Colonic mucosa (tissue), 4 donors: ENCODE results near the gene NOXO1. TPM values are rescaled to one million over a fixed set of nuclear protein-coding genes. Genes with fewer than 3 reads are reported as not detected.

ENCODE experiments used
- DNase-seq: peaks from one replicate; pipeline ENCODE4 v3.0.0-alpha.2; 2020
- H3K27ac ChIP-seq: fragments of 200-600 bp; one replicate; pipeline ENCODE4 v1.8.0; 2021
- H3K27me3 ChIP-seq: fragments of 200-600 bp; one replicate; pipeline ENCODE4 v1.8.0; 2021
- H3K36me3 ChIP-seq: fragments of 200-600 bp; one replicate; pipeline ENCODE4 v1.8.0; 2021
- H3K4me1 ChIP-seq: fragments of 200-600 bp; one replicate; pipeline ENCODE4 v1.8.0; 2021; ENCODE audit warnings: mild to moderate bottlenecking
- H3K4me3 ChIP-seq: fragments of 200-600 bp; one replicate; pipeline ENCODE4 v1.8.0; 2021
- H3K9ac ChIP-seq, 2 donors: one replicate each; pipeline ENCODE4 v1.7.0; 2013; ENCODE audit warnings: control low read depth in 2 of 2, low read depth in 2 of 2, low read length in 2 of 2
- H3K9me3 ChIP-seq: fragments of 200-600 bp; one replicate; pipeline ENCODE4 v1.8.0; 2021
- CTCF ChIP-seq: fragments of 200-600 bp; IDR thresholded peaks from one replicate; pipeline ENCODE4 v1.8.0; 2022; ENCODE audit warnings: antibody characterized with exemption, mild to moderate bottlenecking
- intact Hi-C: fragments of 100-400 bp; cut with DNase I; formaldehyde crosslinking; loops from one replicate; pipeline ENCODE4 v1.14.1; 2022
- total RNA-seq, 2 donors: library from RNA; stranded (reverse); fragmentation: NEBNext Ultra II Directional in 1 of 2; extraction: Animal tissue kit (Norgen Biotek cat#: 25700) in 1 of 2; gene quantifications; one replicate each; pipeline ENCODE4 v1.2.1, GENCODE V29; 2021
- donor health status: healthy.
- donor health status: DM: no; HTN: no; CAD: no.
- donor health status: DM: no; HTN: no; CAD: no.

NOXO1 gene
- total RNA-seq, 2 donors from 2014 or later: 43.9 to 80.1 TPM

DNA sequence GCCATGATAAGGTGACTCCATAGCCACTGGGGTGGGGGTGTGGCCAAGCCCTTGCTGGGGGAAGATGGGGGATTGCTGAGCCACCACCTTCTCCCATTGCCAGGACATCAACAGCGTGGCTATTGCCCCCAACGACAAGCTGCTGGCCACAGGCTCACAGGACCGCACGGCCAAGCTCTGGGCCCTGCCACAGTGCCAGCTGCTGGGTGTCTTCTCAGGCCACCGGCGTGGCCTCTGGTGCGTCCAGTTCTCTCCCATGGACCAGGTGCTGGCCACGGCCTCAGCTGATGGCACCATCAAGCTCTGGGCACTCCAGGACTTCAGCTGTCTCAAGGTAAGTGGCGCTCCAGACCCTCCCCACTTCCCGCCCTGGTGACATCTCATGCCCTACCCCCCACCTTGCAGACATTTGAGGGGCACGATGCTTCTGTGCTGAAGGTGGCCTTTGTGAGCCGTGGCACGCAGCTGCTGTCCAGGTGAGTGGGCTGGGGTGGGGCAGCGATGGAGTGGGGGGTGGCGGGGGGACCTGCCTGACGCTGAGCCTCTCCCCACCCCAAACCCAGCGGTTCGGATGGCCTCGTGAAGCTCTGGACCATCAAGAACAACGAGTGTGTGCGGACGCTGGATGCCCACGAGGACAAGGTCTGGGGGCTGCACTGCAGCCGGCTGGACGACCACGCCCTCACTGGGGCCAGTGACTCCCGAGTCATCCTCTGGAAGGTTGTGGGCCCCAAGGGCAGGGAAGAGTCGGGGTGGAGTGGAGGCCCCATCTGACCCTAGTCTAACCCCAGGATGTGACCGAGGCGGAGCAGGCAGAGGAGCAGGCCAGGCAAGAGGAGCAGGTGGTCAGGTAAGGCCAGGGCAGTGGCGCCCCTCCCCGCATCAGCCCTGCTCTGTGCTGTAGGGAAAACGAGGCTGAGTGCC lies 4.1 kb downstream of the NOXO1 start:
- no peak overlapping the region for H3K9ac ChIP-seq
- TF ChIP-seq CTCF: no peak
- peaks cover 8% of the 10 kb centered on the region for H3K27me3 ChIP-seq
- no peak overlapping the region for H3K4me3 ChIP-seq
- H3K36me3 ChIP-seq: peaks cover 14% of the 10 kb centered on the region
- no peaks in the 10 kb centered on the region for H3K9me3 ChIP-seq
- no peak for DNase-seq
- no peak overlapping the region for H3K27ac ChIP-seq
- intact Hi-C loops: no loop called here
- peaks cover 7% of the 10 kb centered on the region for H3K4me1 ChIP-seq

DNA sequence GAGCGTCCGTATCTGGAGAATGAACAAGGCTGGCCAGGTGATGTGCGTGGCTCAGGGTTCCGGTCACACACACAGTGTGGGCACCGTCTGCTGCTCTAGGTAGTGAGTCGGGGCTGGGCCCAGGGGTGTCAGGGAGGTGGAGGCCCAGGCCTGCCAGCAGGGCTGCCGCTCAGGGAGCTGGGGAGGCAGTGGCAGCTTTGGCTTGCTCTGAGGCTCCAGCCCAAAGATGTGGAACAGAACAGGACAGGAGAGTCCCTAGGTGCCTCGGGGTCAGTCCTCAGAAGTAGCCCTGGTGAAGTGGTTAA lies 5.1 kb downstream of the NOXO1 start:
- H3K9me3 ChIP-seq: no peaks in the 10 kb centered on the region
- H3K27me3 ChIP-seq: peaks cover 8% of the 10 kb centered on the region
- no peak overlapping the region for H3K4me3 ChIP-seq
- TF ChIP-seq CTCF: no peak
- H3K36me3 ChIP-seq: peaks cover 14% of the 10 kb centered on the region
- intact Hi-C loops: no loop called here
- H3K4me1 ChIP-seq: peaks cover 7% of the 10 kb centered on the region
- no peak overlapping the region for H3K27ac ChIP-seq
- no peak for DNase-seq
- no peak overlapping the region for H3K9ac ChIP-seq

DNA sequence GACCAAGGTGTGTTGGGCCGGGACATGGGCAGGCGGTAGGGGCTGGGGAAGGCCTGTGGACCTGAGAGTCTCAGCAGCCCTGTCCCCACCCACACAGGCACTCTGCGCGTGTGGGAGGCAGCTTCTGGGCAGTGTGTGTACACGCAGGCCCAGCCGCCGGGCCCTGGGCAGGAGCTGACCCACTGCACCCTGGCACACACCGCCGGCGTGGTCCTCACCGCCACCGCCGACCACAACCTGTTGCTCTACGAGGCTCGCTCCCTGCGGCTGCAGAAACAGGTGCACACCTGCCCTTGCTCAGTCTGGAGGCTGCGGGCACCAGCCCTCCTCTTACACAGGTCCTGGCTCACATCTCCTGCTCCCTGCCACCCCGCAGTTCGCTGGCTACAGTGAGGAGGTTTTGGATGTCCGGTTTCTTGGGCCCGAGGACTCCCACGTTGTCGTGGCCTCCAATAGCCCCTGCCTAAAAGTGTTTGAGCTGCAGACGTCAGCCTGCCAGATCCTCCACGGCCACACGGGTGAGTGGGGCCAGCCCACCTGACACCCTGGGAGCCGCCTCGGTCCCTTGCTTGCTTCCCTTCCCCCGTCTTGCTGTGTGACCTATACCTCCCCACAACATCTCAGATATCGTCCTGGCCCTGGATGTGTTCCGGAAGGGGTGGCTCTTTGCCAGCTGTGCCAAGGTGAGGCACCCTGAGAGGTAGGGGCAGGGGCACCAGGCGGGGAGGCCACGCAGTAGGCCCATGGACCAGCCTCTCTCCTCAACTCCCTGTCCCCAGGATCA lies 5.6 kb downstream of the NOXO1 start:
- Histone ChIP-seq H3K4me1 (peaks cover 11% of the 10 kb centered on the region), H3K36me3 (peaks cover 14% of the 10 kb centered on the region), H3K9ac (no peak overlapping the region), H3K27ac (no peak overlapping the region), H3K27me3 (peaks cover 6% of the 10 kb centered on the region), H3K9me3 (no peaks in the 10 kb centered on the region), H3K4me3 (no peak overlapping the region)
- TF ChIP-seq CTCF: no peak
- intact Hi-C loops: no loop called here
- DNase-seq: no peak

DNA sequence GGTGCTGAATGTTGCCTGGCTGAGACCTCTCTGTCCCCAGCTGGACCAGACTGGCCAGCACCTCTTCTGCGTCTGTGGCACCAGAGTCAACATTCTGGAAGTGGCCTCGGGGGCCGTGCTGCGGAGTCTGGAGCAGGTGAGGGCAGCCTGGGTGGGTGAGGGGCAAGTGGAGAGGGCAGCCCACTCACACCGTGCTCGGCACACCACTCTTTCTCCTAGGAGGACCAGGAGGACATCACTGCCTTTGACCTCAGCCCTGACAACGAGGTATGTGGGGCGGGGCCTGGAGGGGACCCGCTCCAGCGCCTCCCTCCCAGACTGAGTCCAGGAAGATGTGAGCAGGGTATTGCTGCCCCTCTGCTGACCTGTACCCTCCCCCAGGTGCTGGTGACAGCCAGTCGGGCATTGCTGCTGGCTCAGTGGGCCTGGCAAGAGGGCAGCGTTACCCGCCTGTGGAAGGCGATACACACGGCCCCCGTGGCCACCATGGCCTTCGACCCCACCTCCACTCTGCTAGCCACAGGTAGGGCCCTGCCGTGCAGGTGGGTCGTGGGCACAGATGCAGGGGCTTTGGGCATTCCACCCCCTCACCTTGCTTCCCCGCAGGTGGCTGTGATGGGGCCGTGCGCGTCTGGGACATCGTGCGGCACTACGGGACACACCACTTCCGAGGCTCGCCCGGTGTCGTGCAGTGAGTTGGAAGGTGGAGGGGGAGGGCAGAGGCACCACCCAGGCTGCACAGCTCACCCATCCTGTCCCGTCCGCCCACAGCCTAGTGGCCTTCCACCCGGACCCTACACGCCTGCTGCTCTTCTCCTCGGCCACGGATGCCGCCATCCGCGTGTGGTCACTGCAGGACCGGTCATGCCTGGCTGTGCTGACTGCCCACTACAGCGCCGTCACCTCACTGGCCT lies 6.9 kb downstream of the NOXO1 start:
- H3K36me3 ChIP-seq: peaks cover 14% of the 10 kb centered on the region
- no peak overlapping the region for H3K27ac ChIP-seq
- no peak for DNase-seq
- H3K27me3 ChIP-seq: no peaks in the 10 kb centered on the region
- TF ChIP-seq CTCF: no peak
- H3K4me3 ChIP-seq: no peak overlapping the region
- H3K9me3 ChIP-seq: no peaks in the 10 kb centered on the region
- H3K9ac ChIP-seq: no peak overlapping the region
- intact Hi-C loops: no loop called here
- H3K4me1 ChIP-seq: peaks cover 11% of the 10 kb centered on the region

DNA sequence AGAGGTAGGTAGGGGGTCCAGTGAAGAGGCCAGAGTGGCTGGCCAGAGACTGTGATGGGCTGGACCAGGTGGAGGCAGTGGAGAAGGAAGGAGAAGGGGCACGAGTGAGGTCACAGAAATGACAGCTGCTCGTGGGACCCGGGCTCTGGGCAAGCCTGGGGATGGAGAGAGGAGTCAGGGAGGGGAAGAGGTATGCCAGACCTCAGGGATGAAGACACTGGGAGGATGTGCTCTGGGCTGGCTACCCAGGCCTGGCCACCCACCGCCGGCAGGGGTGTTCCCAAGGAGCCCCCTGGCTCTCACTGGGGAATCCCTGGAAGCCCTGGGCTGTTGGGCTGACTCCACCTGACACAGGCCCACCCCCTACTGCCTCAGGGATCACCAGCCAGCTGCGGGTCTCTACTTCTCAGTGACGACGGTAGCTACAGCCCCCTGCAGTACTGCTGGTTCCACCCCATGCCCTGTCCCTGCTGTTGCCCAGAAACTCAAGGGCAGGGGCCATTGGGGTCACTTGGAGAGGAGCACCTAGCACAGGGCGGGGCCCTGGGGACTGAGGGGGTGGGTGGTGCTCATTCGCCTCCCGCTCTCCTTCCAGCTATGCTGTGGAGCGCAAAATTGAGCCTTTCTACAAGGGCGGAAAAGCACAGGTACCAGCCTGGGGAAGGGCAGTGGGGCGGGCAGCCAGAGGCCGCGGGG lies 7.7 kb downstream of the NOXO1 start:
- H3K4me3 ChIP-seq: no peak overlapping the region
- peaks cover 11% of the 10 kb centered on the region for H3K4me1 ChIP-seq
- no peak for DNase-seq
- H3K9ac ChIP-seq: no peak overlapping the region
- no peaks in the 10 kb centered on the region for H3K27me3 ChIP-seq
- TF ChIP-seq CTCF: no peak
- no peaks in the 10 kb centered on the region for H3K9me3 ChIP-seq
- H3K27ac ChIP-seq: no peak overlapping the region
- intact Hi-C loops: no loop called here
- H3K36me3 ChIP-seq: peaks cover 14% of the 10 kb centered on the region
